GM12878 (cell line): ENCODE measurements around the gene RASGRF2.

Source experiments
- BCL11A ChIP-seq: IDR thresholded peaks from 2 replicates; pipeline ENCODE4 v1.6.1; 2011; ENCODE audit warnings: low read depth, low read length
- CTCF ChIP-seq, 3 experiments: IDR thresholded peaks in 2 of 3; conservative IDR thresholded peaks in 1 of 3; 2 replicates each; pipeline ENCODE4 v1.5.1; 2011; ENCODE audit warnings: low read depth in 3 of 3, low read length in 3 of 3, mild to moderate bottlenecking in 3 of 3, control low read depth in 2 of 3, moderate library complexity in 2 of 3, inconsistent platforms in 1 of 3, mixed read lengths in 1 of 3; ENCODE audit not compliant: control insufficient read depth in 2 of 3, insufficient read depth in 1 of 3; ENCODE audit errors: extremely low read depth in 1 of 3
- EZH2 ChIP-seq: IDR thresholded peaks from 2 replicates; pipeline ENCODE4 v1.6.1; 2012; ENCODE audit warnings: low read depth, mild to moderate bottlenecking, control low read depth, inconsistent platforms, low read length, borderline replicate concordance; ENCODE audit not compliant: control insufficient read depth
- GABPA ChIP-seq: IDR thresholded peaks from 2 replicates; pipeline ENCODE4 v1.6.1; 2014; ENCODE audit warnings: antibody characterized with exemption, low read depth, mild to moderate bottlenecking, inconsistent platforms
- JUNB ChIP-seq: IDR thresholded peaks from 2 replicates; pipeline ENCODE4 v1.6.1; 2016; ENCODE audit warnings: antibody characterized with exemption, mild to moderate bottlenecking
- NFYB ChIP-seq: IDR thresholded peaks from 2 replicates; pipeline ENCODE4 v1.6.1; 2011; ENCODE audit warnings: low read depth, mild to moderate bottlenecking, low read length, improper control_type of control experiment, moderate library complexity; ENCODE audit not compliant: insufficient read depth
- NKRF ChIP-seq: fragments of 450-650 bp; conservative IDR thresholded peaks from 2 replicates; pipeline ENCODE4 v1.6.1; 2017; ENCODE audit warnings: mild to moderate bottlenecking, moderate library complexity
- NR2C1 ChIP-seq: fragments of 450-650 bp; IDR thresholded peaks from 2 replicates; pipeline ENCODE4 v1.6.1; 2017; ENCODE audit warnings: antibody characterized with exemption, mild to moderate bottlenecking, moderate library complexity
- POLR2A ChIP-seq: IDR thresholded peaks from 2 replicates; pipeline ENCODE4 v1.6.1; 2011; ENCODE audit warnings: low read depth, mild to moderate bottlenecking, low read length
- POLR2AphosphoS5 ChIP-seq: IDR thresholded peaks from 2 replicates; pipeline ENCODE4 v1.6.1; 2011; ENCODE audit warnings: mild to moderate bottlenecking, low read length, inconsistent platforms
- RAD21 ChIP-seq: IDR thresholded peaks from 2 replicates; pipeline ENCODE4 v1.6.1; 2011; ENCODE audit warnings: mild to moderate bottlenecking, low read depth, low read length, moderate library complexity; ENCODE audit not compliant: insufficient read depth
- TAF1 ChIP-seq: IDR thresholded peaks from 2 replicates; pipeline ENCODE4 v1.6.1; 2011; ENCODE audit warnings: mild to moderate bottlenecking, low read depth, low read length, borderline replicate concordance

GRCh38 chr5:81183811-81184748, 223.9 kb downstream of the RASGRF2 start:
- TF ChIP-seq TAF1 (no peak), NFYB (no peak), CTCF (IDR thresholded peaks at IDR 0.05 in 2 of 3, conservative IDR thresholded peaks at IDR 0.05 in 1 of 3; ENCODE audit: control insufficient read depth in 2 of 3, extremely low read depth in 1 of 3, insufficient read depth in 1 of 3, low read depth in 3 of 3, low read length in 3 of 3) (no peak), NKRF (no peak), POLR2AphosphoS5 (no peak), JUNB (no peak), RAD21 (no peak), POLR2A (no peak), EZH2 (no peak), BCL11A (no peak), NR2C1 (no peak), GABPA (no peak)
